ENCODE results near the gene SUPT3H. TPM values are rescaled to one million over a fixed set of nuclear protein-coding genes. Genes with fewer than 3 reads are reported as not detected.

SUPT3H gene
- total RNA-seq (ENCODE audit: low replicate concordance): 7.7 and 13.8 TPM in 2 replicates

GRCh38 chr6:45377554-45378333 lies at the start of gene SUPT3H:
Gene SUPT3H, minus strand, starts transcription at chr6:45377934.

GRCh38 chr6:45327956-45328522 lies 49.7 kb downstream of the SUPT3H start, which contains the start of gene RUNX2:
Gene RUNX2, plus strand, starts transcription at chr6:45328330. Its CDS starts 397 bp downstream, at chr6:45328727.

Other genes with a start within 250 kb of the SUPT3H start
- gene RUNX2, start 49.6 kb downstream of the SUPT3H start, total RNA-seq (ENCODE audit: low replicate concordance): 0.70 and 2.1 TPM in 2 replicates

All from smooth muscle cell of the coronary artery (primary cell).